GM12801 (cell line): ENCODE results near the gene CLN6.

Experiments used
- TF ChIP-seq, protein P1 (sequence below): IDR thresholded peaks from one replicate; pipeline ENCODE4 v1.5.1; 2011; ENCODE audit warnings: control low read depth; ENCODE audit not compliant: insufficient read length; ENCODE audit errors: extremely low read depth

The CLN6 gene

DNA sequence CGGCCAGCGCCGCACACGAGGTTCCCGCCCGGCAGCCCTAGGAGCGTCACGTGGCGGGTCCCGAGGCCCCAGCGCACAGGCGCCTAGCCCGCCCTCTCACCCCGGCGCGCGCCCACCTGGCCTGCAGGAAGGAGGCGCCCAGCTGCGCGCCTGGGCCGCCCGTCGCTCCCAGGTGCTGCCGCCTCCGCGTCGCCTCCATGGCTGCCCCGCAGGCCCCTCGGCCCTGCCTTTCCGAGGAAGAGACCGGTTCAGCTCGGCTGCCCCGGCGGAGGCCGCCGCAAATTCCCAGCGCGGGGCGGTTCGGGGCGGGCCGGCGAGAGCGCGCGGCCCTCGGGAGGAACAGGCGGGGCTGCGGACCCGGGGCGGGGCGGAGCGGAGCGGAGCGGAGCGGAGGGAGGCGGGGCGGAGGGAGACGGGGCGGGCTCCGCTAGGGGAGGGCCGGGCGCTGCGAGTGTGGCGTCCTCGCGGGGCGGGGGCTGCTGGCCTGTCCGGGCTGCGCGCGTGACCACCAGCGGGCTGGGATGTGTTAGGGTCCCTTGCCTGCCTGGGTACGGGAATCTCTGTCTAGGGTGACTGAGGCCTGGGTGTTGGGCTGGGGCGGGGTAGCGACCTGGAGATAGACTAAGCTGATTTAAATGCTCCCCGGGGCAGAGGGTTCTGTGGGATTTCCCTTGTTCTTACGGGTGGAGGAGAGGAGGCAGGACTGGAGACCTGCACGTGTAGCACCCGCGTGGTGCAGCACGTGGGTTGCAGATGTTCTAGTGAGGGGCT, at the start of gene CLN6:
Gene CLN6 (minus strand): TSS at position 343 of the 771 bp plus-strand sequence. CDS start 144 bp downstream, at position 199.
- TF ChIP-seq, protein P1, sequence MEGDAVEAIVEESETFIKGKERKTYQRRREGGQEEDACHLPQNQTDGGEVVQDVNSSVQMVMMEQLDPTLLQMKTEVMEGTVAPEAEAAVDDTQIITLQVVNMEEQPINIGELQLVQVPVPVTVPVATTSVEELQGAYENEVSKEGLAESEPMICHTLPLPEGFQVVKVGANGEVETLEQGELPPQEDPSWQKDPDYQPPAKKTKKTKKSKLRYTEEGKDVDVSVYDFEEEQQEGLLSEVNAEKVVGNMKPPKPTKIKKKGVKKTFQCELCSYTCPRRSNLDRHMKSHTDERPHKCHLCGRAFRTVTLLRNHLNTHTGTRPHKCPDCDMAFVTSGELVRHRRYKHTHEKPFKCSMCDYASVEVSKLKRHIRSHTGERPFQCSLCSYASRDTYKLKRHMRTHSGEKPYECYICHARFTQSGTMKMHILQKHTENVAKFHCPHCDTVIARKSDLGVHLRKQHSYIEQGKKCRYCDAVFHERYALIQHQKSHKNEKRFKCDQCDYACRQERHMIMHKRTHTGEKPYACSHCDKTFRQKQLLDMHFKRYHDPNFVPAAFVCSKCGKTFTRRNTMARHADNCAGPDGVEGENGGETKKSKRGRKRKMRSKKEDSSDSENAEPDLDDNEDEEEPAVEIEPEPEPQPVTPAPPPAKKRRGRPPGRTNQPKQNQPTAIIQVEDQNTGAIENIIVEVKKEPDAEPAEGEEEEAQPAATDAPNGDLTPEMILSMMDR: no peak

DNA sequence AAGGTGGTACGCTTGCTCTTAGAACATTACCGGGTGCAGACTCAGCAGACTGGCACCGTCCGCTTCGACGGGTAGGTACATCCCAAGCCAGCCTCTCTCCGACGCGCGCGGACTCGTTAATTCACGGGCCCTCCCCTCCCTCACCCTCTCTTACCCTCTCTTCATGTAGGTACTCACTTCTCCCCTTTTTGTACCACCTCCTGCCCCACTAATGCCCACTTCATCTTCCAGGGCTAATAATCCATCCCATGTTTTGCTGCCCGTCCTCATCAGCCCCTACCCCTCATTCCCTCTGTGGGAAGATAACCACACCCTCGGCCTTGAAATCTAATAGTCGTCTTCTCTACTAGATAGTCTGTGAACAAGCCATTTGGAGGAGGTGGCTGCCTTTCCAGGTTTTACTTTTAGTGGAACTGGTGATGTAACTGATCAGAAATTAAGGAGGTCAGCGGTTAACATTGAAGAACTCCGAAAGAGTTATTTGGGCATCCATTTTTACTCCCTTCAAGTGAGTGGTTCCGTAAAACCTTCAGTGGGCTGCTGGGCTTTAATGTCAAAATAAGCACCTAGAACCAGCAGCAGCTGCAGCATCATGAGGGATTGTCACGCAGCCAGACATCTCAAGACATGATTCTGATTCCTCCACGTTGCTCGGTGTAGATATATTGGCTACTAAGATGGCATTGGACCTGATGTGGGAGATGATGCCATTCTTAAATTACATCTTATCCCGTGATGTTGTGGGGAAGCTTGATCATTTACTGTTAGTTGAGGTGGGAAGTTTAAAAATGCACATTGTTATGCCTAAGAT, 49.3 kb upstream of the CLN6 start:
- TF ChIP-seq, protein P1: no peak

DNA sequence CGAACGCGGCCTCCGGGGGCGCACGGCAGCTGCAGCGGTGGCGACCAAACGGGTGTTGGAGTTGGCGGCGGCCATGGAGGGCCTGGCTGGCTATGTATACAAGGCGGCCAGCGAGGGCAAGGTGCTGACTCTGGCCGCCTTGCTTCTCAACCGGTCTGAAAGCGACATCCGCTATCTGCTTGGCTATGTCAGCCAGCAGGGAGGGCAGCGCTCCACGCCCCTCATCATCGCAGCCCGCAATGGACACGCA, 48.7 kb upstream of the CLN6 start:
- TF ChIP-seq, protein P1: no peak

DNA sequence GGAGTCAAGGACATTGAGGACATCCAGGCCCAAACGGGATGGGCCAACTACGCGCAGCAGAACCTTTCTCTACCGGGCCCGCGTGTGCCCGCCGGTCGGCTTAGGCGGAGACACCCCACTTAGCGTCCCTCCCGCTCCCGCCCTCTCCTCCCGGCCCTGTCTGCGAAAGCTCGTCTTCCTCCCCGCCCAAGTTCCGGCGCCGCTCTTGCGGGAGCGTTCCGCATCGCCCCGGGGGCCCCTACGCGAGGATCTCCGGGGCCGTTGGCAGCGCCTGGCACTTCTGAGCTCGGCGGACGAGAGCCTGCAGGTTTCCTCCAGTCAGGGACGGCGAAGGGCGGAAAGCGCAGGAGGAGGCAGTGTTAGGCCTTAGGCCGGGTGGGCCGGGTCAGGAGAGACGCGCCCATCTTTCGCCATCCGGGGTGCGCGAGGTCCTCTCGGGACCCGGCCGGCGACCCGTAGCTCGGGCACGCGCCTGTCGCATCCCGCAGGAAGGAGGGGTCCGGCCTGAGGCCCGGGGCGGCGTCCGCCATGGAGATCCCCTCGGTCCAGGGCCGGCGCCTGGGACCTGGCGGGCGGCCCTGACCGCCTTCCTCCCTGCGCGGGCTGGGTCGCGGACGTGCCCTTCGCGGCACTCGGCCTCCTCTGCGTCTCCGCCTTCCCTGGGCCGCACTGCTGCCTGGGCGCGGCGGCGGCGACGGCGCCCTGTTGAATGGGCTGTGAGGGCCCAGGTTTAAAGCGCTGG, 48.2 kb upstream of the CLN6 start, which contains the start of gene FEM1B:
Gene FEM1B (plus strand): TSS at position 143 of the 742 bp plus-strand sequence. CDS start 673 bp downstream, outside the sequence.
- TF ChIP-seq, protein P1: no peak

DNA sequence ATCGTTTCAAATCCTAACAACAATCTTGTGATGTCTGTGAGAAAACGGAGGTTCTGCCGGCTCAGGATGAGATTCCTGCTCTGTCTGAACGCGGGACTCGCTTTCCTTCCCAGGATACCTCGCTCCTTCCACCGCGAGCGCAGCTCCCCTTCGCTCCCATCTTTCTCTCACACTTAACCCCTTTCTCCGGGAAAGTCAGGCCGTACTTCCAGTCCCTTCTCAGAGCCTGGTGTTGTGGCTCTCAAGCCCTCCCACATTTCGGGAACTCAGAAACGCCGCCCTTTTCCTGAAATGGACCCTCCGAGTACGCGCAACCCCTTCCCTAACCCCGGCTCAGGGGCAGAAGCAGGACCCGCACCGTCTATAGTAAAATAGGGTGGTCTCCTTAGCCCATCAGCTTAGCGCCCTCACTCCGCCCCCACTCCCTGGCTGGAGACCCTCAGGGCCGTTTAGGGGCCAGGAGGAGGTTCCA, 47.6 kb upstream of the CLN6 start:
- TF ChIP-seq, protein P1: no peak

DNA sequence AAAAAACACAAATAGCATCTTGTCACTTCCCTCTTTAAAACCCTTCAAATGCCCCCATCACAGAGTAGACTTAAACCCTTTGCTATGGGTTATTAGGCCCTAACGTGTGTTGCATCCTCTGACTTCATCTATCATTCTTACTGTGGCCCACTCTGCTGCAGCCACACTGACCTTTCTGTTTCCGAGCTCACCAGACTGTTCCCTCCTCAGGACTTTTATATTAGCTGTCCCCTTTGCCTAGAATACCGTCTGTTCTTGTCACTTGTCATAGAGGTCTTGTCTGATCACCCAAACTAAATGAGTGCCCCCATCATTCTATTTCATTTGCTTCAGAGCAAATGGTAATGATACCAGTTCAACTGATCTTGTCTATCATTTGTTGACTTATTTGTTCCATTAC, 47.1 kb upstream of the CLN6 start:
- TF ChIP-seq, protein P1: no peak
